Measurements from ENCODE around the gene APOL3. TPM values are rescaled to one million over a fixed set of nuclear protein-coding genes. Genes with fewer than 3 reads are reported as not detected.

APOL3 gene
- total RNA-seq, 1 donor from 2014 or later = 77.0 TPM

GRCh38 chr22:36182857-36183256 is 22.3 kb upstream of the APOL3 start:
- no peak for ATAC-seq

GRCh38 chr22:36182056-36182455 is 21.5 kb upstream of the APOL3 start:
- Histone ChIP-seq H3K27me3 (ENCODE audit: low read depth) (no peaks in the 10 kb centered on the region), H3K27ac (no peak overlapping the region), H3K4me3 (no peak overlapping the region), H3K9me3 (no peaks in the 10 kb centered on the region), H3K36me3 (no peaks in the 10 kb centered on the region), H3K4me1 (peaks cover 11% of the 10 kb centered on the region)
- intact Hi-C loops (cut with DNase I) = loop anchor here (5.0 kb wide), 1 partner anchor 40 kb away; no protein-coding TSS in a partner anchor
- no peak for TF ChIP-seq CTCF (IDR thresholded peaks at IDR 0.05)
- ATAC-seq = no peak
- no peak for DNase-seq

More at GRCh38 chr22:36182857-36183256, 22.3 kb upstream of the APOL3 start:
- H3K4me1 ChIP-seq = peaks cover 11% of the 10 kb centered on the region
- no peaks in the 10 kb centered on the region for H3K36me3 ChIP-seq
- H3K9me3 ChIP-seq = no peaks in the 10 kb centered on the region
- no peak overlapping the region for H3K4me3 ChIP-seq
- TF ChIP-seq CTCF (IDR thresholded peaks at IDR 0.05) = no peak
- H3K27me3 ChIP-seq (ENCODE audit: low read depth) = no peaks in the 10 kb centered on the region
- no peak for DNase-seq
- no peak overlapping the region for H3K27ac ChIP-seq
- intact Hi-C loops (cut with DNase I) = loop anchor here (5.0 kb wide), 1 partner anchor 41 kb away; no protein-coding TSS in a partner anchor

- H3K9me3 ChIP-seq = no peaks in the 10 kb centered on the region
- H3K4me1 ChIP-seq = peaks cover 11% of the 10 kb centered on the region
- intact Hi-C loops (cut with DNase I) = loop anchor here (5.0 kb wide), 1 partner anchor 39 kb away; no protein-coding TSS in a partner anchor
- ATAC-seq (no peak), DNase-seq (no peak)
- no peak overlapping the region for H3K4me3 ChIP-seq
- no peak overlapping the region for H3K27ac ChIP-seq
- no peaks in the 10 kb centered on the region for H3K27me3 ChIP-seq (ENCODE audit: low read depth)
- H3K36me3 ChIP-seq = no peaks in the 10 kb centered on the region
- no peak for TF ChIP-seq CTCF (IDR thresholded peaks at IDR 0.05)
Observed at GRCh38 chr22:36180928-36181327, 20.4 kb upstream of the APOL3 start.

GRCh38 chr22:36180038-36180880 is 19.7 kb upstream of the APOL3 start:
- DNase-seq (peak; percentile 90), ATAC-seq (peak; percentile 96)
- no peaks in the 10 kb centered on the region for H3K9me3 ChIP-seq
- no peaks in the 10 kb centered on the region for H3K36me3 ChIP-seq
- no peak overlapping the region for H3K4me3 ChIP-seq
- peaks cover 11% of the 10 kb centered on the region for H3K4me1 ChIP-seq
- no peak overlapping the region for H3K27ac ChIP-seq
- peak; percentile 93 for TF ChIP-seq CTCF (IDR thresholded peaks at IDR 0.05)
- intact Hi-C loops (cut with DNase I) = loop anchor here (5.0 kb wide), 1 partner anchor 38 kb away; no protein-coding TSS in a partner anchor
- H3K27me3 ChIP-seq (ENCODE audit: low read depth) = no peaks in the 10 kb centered on the region

GRCh38 chr22:36177160-36177559 is 16.6 kb upstream of the APOL3 start:
- ATAC-seq (no peak), DNase-seq (no peak)
- intact Hi-C loops (cut with DNase I) = no loop called here
- no peaks in the 10 kb centered on the region for H3K27me3 ChIP-seq (ENCODE audit: low read depth)
- no peaks in the 10 kb centered on the region for H3K9me3 ChIP-seq
- no peak overlapping the region for H3K27ac ChIP-seq
- H3K36me3 ChIP-seq = no peaks in the 10 kb centered on the region
- no peak for TF ChIP-seq CTCF (IDR thresholded peaks at IDR 0.05)
- no peak overlapping the region for H3K4me3 ChIP-seq
- peaks cover 11% of the 10 kb centered on the region for H3K4me1 ChIP-seq
